Nephron (organoid): ENCODE data around the gene GTPBP2.

ENCODE experiments used
- H3K27ac Mint-ChIP-seq, 3 experiments: 2 replicates each; pipeline ENCODE4 v1.8.0; 2020; ENCODE audit warnings: mixed read lengths in 3 of 3, mild to moderate bottlenecking in 2 of 3, moderate library complexity in 1 of 3
- H3K27me3 Mint-ChIP-seq: 2 replicates; pipeline ENCODE4 v1.8.0; 2021; ENCODE audit warnings: low read depth, mild to moderate bottlenecking, moderate library complexity, mixed read lengths
- H3K36me3 Mint-ChIP-seq: 2 replicates; pipeline ENCODE4 v1.8.0; 2020; ENCODE audit warnings: low read depth, mixed read lengths
- H3K4me1 Mint-ChIP-seq: 2 replicates; pipeline ENCODE4 v1.8.0; 2020; ENCODE audit warnings: mixed read lengths
- H3K4me3 Mint-ChIP-seq, 3 experiments: 2 replicates each; pipeline ENCODE4 v1.8.0; 2020; ENCODE audit warnings: mild to moderate bottlenecking in 3 of 3, mixed read lengths in 3 of 3, moderate library complexity in 2 of 3
- H3K9me3 Mint-ChIP-seq: 2 replicates; pipeline ENCODE4 v1.8.0; 2020; ENCODE audit warnings: mixed read lengths
- TF ChIP-seq, protein P1 (sequence below), 3 experiments: fragments of 200-600 bp; sonication (generic); IDR thresholded peaks; one replicate each; pipeline ENCODE4 v1.5.0; 2021; ENCODE audit warnings: antibody characterized with exemption in 3 of 3; ENCODE audit not compliant: unreplicated experiment in 3 of 3

The GTPBP2 gene

DNA sequence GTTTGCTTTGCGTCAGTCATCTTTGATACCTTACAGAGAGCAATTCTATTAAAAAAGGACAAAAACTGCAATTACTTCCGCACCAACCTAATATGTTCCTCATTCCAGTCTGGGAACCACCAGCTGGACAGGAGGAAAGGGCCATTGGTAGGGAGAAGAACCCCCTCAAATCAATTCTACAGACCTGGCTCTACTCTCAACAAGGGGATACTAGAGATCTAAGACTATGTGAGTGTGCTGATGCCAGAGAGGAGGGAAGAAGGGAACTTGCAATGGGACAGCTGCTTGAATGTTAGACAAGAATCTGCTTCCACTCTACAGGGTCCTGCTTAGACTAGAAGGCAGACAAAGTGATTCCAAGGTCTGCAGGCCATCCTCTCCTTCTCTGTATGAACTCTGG lies 45.2 kb upstream of the GTPBP2 start:
- TF ChIP-seq, protein P1, sequence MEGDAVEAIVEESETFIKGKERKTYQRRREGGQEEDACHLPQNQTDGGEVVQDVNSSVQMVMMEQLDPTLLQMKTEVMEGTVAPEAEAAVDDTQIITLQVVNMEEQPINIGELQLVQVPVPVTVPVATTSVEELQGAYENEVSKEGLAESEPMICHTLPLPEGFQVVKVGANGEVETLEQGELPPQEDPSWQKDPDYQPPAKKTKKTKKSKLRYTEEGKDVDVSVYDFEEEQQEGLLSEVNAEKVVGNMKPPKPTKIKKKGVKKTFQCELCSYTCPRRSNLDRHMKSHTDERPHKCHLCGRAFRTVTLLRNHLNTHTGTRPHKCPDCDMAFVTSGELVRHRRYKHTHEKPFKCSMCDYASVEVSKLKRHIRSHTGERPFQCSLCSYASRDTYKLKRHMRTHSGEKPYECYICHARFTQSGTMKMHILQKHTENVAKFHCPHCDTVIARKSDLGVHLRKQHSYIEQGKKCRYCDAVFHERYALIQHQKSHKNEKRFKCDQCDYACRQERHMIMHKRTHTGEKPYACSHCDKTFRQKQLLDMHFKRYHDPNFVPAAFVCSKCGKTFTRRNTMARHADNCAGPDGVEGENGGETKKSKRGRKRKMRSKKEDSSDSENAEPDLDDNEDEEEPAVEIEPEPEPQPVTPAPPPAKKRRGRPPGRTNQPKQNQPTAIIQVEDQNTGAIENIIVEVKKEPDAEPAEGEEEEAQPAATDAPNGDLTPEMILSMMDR (IDR thresholded peaks at IDR 0.05; ENCODE audit: unreplicated experiment in 3 of 3), result no peak
- H3K4me1 Mint-ChIP-seq, result peaks cover 51% of the 10 kb centered on the region
- peak overlapping the region; percentile 79 to 99 (median 98) for H3K27ac Mint-ChIP-seq
- H3K4me3 Mint-ChIP-seq, result no peak overlapping the region
- H3K27me3 Mint-ChIP-seq, result no peaks in the 10 kb centered on the region
- H3K9me3 Mint-ChIP-seq, result no peaks in the 10 kb centered on the region
- H3K36me3 Mint-ChIP-seq, result peaks cover 58% of the 10 kb centered on the region

DNA sequence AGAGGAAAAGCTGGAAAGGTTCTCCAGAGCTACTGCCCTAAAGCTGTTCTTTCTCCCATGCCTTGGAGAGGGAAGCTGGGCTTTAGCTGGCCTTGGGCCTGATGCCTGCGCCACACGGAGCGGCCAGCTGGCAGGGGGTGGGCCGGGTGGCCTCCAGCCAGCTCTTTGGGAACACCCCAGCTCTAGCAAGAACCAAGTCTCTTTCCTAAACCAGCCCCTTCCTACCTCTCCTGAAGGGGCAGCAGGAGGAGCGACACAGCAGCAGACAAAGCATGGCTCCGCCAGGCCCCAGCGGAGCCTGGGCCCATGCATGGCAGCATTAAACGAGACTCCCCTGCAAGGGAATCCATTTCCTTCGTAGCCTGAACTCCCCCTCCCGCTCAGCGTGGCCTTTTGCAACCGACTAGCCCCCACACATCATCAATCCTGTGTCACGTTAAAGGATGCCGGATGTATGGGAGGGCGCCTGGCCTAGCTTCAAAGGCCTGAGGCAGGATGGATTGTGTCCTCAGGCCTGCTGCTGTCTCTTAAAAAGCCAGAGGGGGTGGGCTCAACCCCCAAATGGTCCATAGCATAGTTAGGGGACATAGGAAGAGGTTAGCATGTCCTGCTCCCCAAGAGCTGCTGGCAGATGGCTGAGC lies 44.5 kb upstream of the GTPBP2 start:
- Mint-ChIP-seq H3K9me3 (no peaks in the 10 kb centered on the region), H3K36me3 (peaks cover 56% of the 10 kb centered on the region), H3K4me1 (peaks cover 58% of the 10 kb centered on the region), H3K27me3 (no peaks in the 10 kb centered on the region), H3K4me3 (peak overlapping the region; percentile 31 to 45 (median 45)), H3K27ac (peak overlapping the region; percentile 97 to 99 (median 98))
- TF ChIP-seq, protein P1 (IDR thresholded peaks at IDR 0.05; ENCODE audit: unreplicated experiment in 3 of 3), result no peak

DNA sequence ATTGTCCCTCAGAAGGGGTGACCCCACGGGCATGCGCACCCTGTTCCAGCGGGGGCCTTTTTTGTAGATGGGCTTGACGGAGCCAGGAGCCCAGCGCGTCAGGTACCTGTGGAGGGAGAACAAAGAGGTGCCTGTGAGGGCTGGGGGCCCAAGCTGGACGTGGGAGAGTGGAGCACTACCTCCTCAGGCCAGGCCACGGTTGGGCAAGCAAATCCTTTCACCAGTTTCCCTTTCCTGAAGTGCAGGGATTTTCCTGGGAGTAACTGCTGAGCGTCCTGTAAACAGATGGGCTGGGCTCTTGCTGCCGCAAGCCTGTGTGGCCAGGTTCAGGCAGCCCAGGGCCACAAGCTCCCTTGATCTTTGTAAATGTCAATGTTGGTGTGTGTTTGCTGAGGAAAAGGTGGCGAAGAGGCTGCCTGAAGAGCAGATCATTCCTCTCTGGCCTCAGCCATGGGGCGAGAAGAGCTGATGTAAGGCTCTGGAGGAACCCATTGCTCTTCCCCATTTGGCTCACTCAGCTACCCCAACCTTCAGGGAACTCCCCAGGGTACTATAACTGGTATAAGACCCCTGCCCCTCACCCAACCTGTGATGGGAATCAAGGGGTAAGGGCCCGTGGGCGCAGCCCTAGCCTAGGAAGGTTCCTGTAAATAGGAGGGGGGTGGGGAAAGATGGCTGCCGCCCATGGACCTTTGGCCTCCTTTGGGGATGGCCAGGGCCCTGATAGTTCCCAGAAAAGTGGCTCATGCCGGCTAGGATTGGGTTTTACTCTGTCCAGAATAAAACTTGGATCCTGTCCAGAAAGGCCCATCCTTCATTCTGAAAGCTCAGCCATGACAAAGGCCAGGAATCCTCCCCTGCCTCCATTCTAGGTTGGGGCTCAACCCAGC lies 43.0 kb upstream of the GTPBP2 start:
- H3K4me3 Mint-ChIP-seq, result no peak overlapping the region
- TF ChIP-seq, protein P1 (IDR thresholded peaks at IDR 0.05; ENCODE audit: unreplicated experiment in 3 of 3), result no peak
- H3K27ac Mint-ChIP-seq, result peak overlapping the region; percentile 97 to 99 (median 98)
- H3K4me1 Mint-ChIP-seq, result peaks cover 74% of the 10 kb centered on the region
- no peaks in the 10 kb centered on the region for H3K9me3 Mint-ChIP-seq
- peaks cover 45% of the 10 kb centered on the region for H3K36me3 Mint-ChIP-seq
- H3K27me3 Mint-ChIP-seq, result no peaks in the 10 kb centered on the region

DNA sequence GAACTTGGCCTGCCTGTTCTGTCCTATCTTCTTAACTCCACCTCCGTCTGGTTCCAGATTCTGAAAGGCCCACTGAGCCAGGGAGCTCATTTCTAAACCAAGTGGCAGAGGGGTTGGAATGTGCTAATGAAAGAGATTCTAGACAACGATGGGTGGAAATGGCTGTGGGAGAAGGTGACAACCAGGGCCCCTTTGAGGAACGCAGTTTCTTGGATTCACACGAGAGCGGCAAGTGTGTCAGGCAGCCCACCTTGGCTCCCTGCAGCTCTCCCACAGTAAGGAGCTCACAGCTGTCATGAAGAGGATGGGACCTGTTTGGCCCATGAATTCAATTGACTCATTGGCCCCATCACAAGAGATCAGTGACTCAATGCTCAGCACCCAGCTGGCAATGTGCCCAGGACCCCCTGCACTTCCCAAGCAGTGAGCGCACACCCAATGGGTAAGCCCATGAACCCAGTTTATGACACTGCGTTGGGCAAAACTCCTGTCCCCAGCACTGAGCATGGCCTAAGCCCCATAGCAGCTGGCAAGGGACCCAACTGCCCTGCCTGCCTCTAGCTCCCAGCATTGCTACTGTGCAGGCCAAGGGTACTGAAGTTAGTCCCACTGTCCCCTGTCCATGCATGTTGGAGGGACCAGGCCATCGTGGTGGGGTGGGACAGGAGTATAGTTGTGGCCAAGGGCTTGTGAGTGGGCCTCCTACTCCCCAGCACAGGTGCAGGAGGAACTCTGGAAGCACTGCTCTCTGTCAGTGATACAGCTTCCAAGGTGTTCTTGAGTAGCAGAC lies 42.1 kb upstream of the GTPBP2 start:
- peak overlapping the region; percentile 52 to 99 (median 98) for H3K27ac Mint-ChIP-seq
- no peak overlapping the region for H3K4me3 Mint-ChIP-seq
- TF ChIP-seq, protein P1 (IDR thresholded peaks at IDR 0.05; ENCODE audit: unreplicated experiment in 3 of 3), result no peak
- H3K9me3 Mint-ChIP-seq, result no peaks in the 10 kb centered on the region
- H3K36me3 Mint-ChIP-seq, result peaks cover 45% of the 10 kb centered on the region
- H3K4me1 Mint-ChIP-seq, result peaks cover 80% of the 10 kb centered on the region
- H3K27me3 Mint-ChIP-seq, result no peaks in the 10 kb centered on the region

- no peaks in the 10 kb centered on the region for H3K27me3 Mint-ChIP-seq
- peak overlapping the region in 2 of 3 experiments; percentile 21 to 57 for H3K4me3 Mint-ChIP-seq
- H3K27ac Mint-ChIP-seq, result peak overlapping the region; percentile 95 to 99 (median 95)
- H3K9me3 Mint-ChIP-seq, result no peaks in the 10 kb centered on the region
- peaks cover 41% of the 10 kb centered on the region for H3K36me3 Mint-ChIP-seq
- TF ChIP-seq, protein P1 (IDR thresholded peaks at IDR 0.05; ENCODE audit: unreplicated experiment in 3 of 3), result no peak
- H3K4me1 Mint-ChIP-seq, result peaks cover 83% of the 10 kb centered on the region
Observed at GRCh38 chr6:43670623-43670986, 41.5 kb upstream of the GTPBP2 start.
